GM23248 (cell line): Measurements from ENCODE around the gene LILRA5. TPM values are rescaled to one million over a fixed set of nuclear protein-coding genes. Genes with fewer than 3 reads are reported as not detected.

Experiments used
- DNase-seq: peaks from one replicate; pipeline ENCODE4 v3.0.0-alpha.2; 2015
- H2AFZ ChIP-seq: fragments of 200-600 bp; sonication (generic); 2 replicates; pipeline ENCODE4 v1.6.1; 2016; ENCODE audit warnings: antibody characterized with exemption
- H3F3A ChIP-seq: fragments of 200-600 bp; sonication (generic); 2 replicates; pipeline ENCODE4 v1.6.1; 2016; ENCODE audit warnings: mild to moderate bottlenecking, antibody characterized with exemption, mixed run types; ENCODE audit not compliant: insufficient read depth
- H3K27ac ChIP-seq: fragments of 200-600 bp; sonication (generic); 2 replicates; pipeline ENCODE4 v1.5.1; 2016; ENCODE audit warnings: mild to moderate bottlenecking
- H3K27me3 ChIP-seq: fragments of 200-600 bp; sonication (generic); replicated peaks from 2 replicates; pipeline ENCODE4 v1.6.1; 2016; ENCODE audit warnings: mild to moderate bottlenecking; ENCODE audit not compliant: insufficient read depth
- H3K36me3 ChIP-seq: fragments of 200-600 bp; sonication (generic); 2 replicates; pipeline ENCODE4 v1.6.1; 2016; ENCODE audit warnings: low read depth, mild to moderate bottlenecking
- H3K4me1 ChIP-seq: fragments of 200-600 bp; sonication (generic); 2 replicates; pipeline ENCODE4 v1.6.1; 2016; ENCODE audit warnings: mild to moderate bottlenecking; ENCODE audit not compliant: insufficient read depth
- H3K4me2 ChIP-seq: fragments of 200-600 bp; sonication (generic); one replicate; pipeline ENCODE4 v1.6.1; 2016; ENCODE audit warnings: mild to moderate bottlenecking; ENCODE audit not compliant: unreplicated experiment
- H3K4me3 ChIP-seq: fragments of 200-600 bp; sonication (generic); 2 replicates; pipeline ENCODE4 v1.5.1; 2016; ENCODE audit warnings: mild to moderate bottlenecking
- H3K79me2 ChIP-seq: fragments of 200-600 bp; sonication (generic); 2 replicates; pipeline ENCODE4 v1.6.1; 2016; ENCODE audit warnings: mild to moderate bottlenecking; ENCODE audit not compliant: insufficient read depth
- H3K9ac ChIP-seq: fragments of 200-600 bp; sonication (generic); 2 replicates; pipeline ENCODE4 v1.6.1; 2016; ENCODE audit warnings: mild to moderate bottlenecking
- H3K9me2 ChIP-seq: fragments of 200-600 bp; sonication (generic); 2 replicates; pipeline ENCODE4 v1.6.1; 2016; ENCODE audit warnings: mixed run types, mild to moderate bottlenecking, moderate library complexity; ENCODE audit not compliant: insufficient read depth
- H3K9me3 ChIP-seq: fragments of 200-600 bp; sonication (generic); one replicate; pipeline ENCODE4 v1.6.1; 2017; ENCODE audit warnings: low read depth
- H4K20me1 ChIP-seq: fragments of 200-600 bp; sonication (generic); 2 replicates; pipeline ENCODE4 v1.6.0; 2016; ENCODE audit not compliant: insufficient read depth
- EZH2 ChIP-seq: fragments of 200-600 bp; sonication (generic); IDR thresholded peaks from 2 replicates; pipeline ENCODE4 v1.6.1; 2018; ENCODE audit warnings: antibody characterized with exemption, mild to moderate bottlenecking; ENCODE audit not compliant: insufficient read depth, poor library complexity, severe bottlenecking
- EZH2phosphoT487 ChIP-seq: fragments of 200-600 bp; sonication (generic); IDR thresholded peaks from 2 replicates; pipeline ENCODE4 v1.6.1; 2018; ENCODE audit warnings: antibody characterized with exemption, moderate library complexity, mild to moderate bottlenecking, low read depth; ENCODE audit not compliant: insufficient read depth
- WGBS, 2 experiments: methylation state at CpG; one replicate each; pipeline ENCODE4 v1.1.6; 2015 to 2017; ENCODE audit warnings: low lambda C conversion rate in 2 of 2, low coverage in 1 of 2; ENCODE audit errors: missing lambda C conversion rate in 2 of 2; 5-methylcytosine and 5-hydroxymethylcytosine counted together
- in situ Hi-C: fragments of 300-500 bp; cut with MboI; formaldehyde crosslinking; loops from 2 replicates; pipeline ENCODE4 v1.15.0; 2020
- microRNA-seq: library from miRNA; unstranded; fragments of <30 nt; microRNA quantifications from one replicate; pipeline ENCODE4, GENCODE V29; 2016; ENCODE audit warnings: borderline number of aligned reads
- polyA plus RNA-seq: library from polyadenylated mRNA; unstranded; fragments of >200 nt; fragmentation: Nextera tagmentation; extraction: Ambion mirVana; gene quantifications from 2 replicates; pipeline ENCODE4 v1.2.1, GENCODE V29; 2016
- small RNA-seq: library from RNA; depleted of rRNA; stranded (forward); fragments of <200 nt; gene quantifications from one replicate; pipeline ENCODE3, GENCODE V24; 2014; ENCODE audit warnings: low read depth, low replicate concordance
- total RNA-seq: library from RNA; depleted of rRNA; stranded (reverse); fragments of >200 nt; shearing (Covaris generic); gene quantifications from 2 replicates; pipeline ENCODE4 v1.2.3, GENCODE V29; 2014; rRNA removed

Gene LILRA5
- total and polyA plus RNA-seq, 2 experiments from 2014 or later: not detected

- Histone ChIP-seq H3K9me3 (no peaks in the 10 kb centered on the region), H3K27me3 (peaks cover 32% of the 10 kb centered on the region), H3K4me3 (no peak within 1 kb of the TSS), H3K27ac (no peak within 1 kb of the TSS), H4K20me1 (no peaks in the 10 kb centered on the region), H3K4me1 (no peaks in the 10 kb centered on the region), H3K9ac (no peak within 1 kb of the TSS), H3K79me2 (no peaks in the 10 kb centered on the region), H3K9me2 (no peaks in the 10 kb centered on the region), H3K36me3 (no peaks in the 10 kb centered on the region), H2AFZ (no peak within 1 kb of the TSS), H3K4me2 (no peak within 1 kb of the TSS), H3F3A (no peaks in the 10 kb centered on the region)
- TF ChIP-seq EZH2phosphoT487 (no peak), EZH2 (no peak)
- in situ Hi-C loops: no loop called here
- no peak for DNase-seq
- 36 to 45% methylated on average over 9 of the region's 9 CpGs for WGBS, 2 experiments
Measured at GRCh38 chr19:54257116-54257480, 55.9 kb downstream of the LILRA5 start, which contains the start of gene LILRB5. Gene LILRB5, minus strand, starts transcription at chr19:54257273. Its CDS starts 80 bp downstream, at chr19:54257193.

Small RNAs within 50 kb of the gene (microRNA-seq; reads per million reads assigned to microRNA genes)
- not detected for gene MIR4752

Small RNAs within 50 kb of the gene (small RNA-seq; reads per million reads assigned to genes)
- gene AC245884.12 (not detected), gene MIR4752 (not detected), gene RNU6-1307P (not detected)

Other genes starting within 250 kb of the LILRA5 start
- not detected in 2 replicates for gene VSTM1, start 249.3 kb downstream of the LILRA5 start, total RNA-seq
- not detected in 2 replicates for gene VSTM1, start 249.3 kb downstream of the LILRA5 start, polyA plus RNA-seq
- not detected in 2 replicates for gene TARM1, start 231.8 kb downstream of the LILRA5 start, total RNA-seq
- not detected in 2 replicates for gene TARM1, start 231.8 kb downstream of the LILRA5 start, polyA plus RNA-seq
- 0.54 TPM in 1 of 2 replicates, not detected in the other for gene OSCAR, start 212.4 kb downstream of the LILRA5 start, total RNA-seq
- 2.2 and 2.9 TPM in 2 replicates for gene OSCAR, start 212.4 kb downstream of the LILRA5 start, polyA plus RNA-seq
- 15.1 TPM in 1 of 2 replicates, not detected in the other for gene NDUFA3, start 210.3 kb downstream of the LILRA5 start, total RNA-seq
- 198 and 210 TPM in 2 replicates for gene NDUFA3, start 210.3 kb downstream of the LILRA5 start, polyA plus RNA-seq
- 11.5 and 23.8 TPM in 2 replicates for gene TFPT, start 197.5 kb downstream of the LILRA5 start, total RNA-seq
- 29.6 and 30.0 TPM in 2 replicates for gene TFPT, start 197.5 kb downstream of the LILRA5 start, polyA plus RNA-seq
- gene PRPF31, start 197.4 kb downstream of the LILRA5 start, total RNA-seq: 38.4 and 43.9 TPM in 2 replicates
- gene PRPF31, start 197.4 kb downstream of the LILRA5 start, polyA plus RNA-seq: 78.6 and 81.8 TPM in 2 replicates
- gene CNOT3, start 175.4 kb downstream of the LILRA5 start, total RNA-seq: 8.9 and 12.6 TPM in 2 replicates
- 16.6 and 19.4 TPM in 2 replicates for gene CNOT3, start 175.4 kb downstream of the LILRA5 start, polyA plus RNA-seq
- gene LENG1, start 153.4 kb downstream of the LILRA5 start, total RNA-seq: 6.6 and 6.9 TPM in 2 replicates
- 10.2 and 10.9 TPM in 2 replicates for gene LENG1, start 153.4 kb downstream of the LILRA5 start, polyA plus RNA-seq
- gene TMC4, start 140.0 kb downstream of the LILRA5 start, total RNA-seq: not detected in 2 replicates
- 0.18 TPM in 1 of 2 replicates, not detected in the other for gene TMC4, start 140.0 kb downstream of the LILRA5 start, polyA plus RNA-seq
- gene MBOAT7, start 123.6 kb downstream of the LILRA5 start, total RNA-seq: 109 and 157 TPM in 2 replicates
- 133 and 144 TPM in 2 replicates for gene MBOAT7, start 123.6 kb downstream of the LILRA5 start, polyA plus RNA-seq
- 102 and 105 TPM in 2 replicates for gene TSEN34, start 121.9 kb downstream of the LILRA5 start, total RNA-seq
- gene TSEN34, start 121.9 kb downstream of the LILRA5 start, polyA plus RNA-seq: 90.0 TPM in 2 replicates
- gene RPS9, start 112.3 kb downstream of the LILRA5 start, total RNA-seq: 1,319 and 1,498 TPM in 2 replicates
- 395 and 404 TPM in 2 replicates for gene RPS9, start 112.3 kb downstream of the LILRA5 start, polyA plus RNA-seq
- not detected in 2 replicates for gene LILRB3, start 90.2 kb downstream of the LILRA5 start, total RNA-seq
- gene LILRB3, start 90.2 kb downstream of the LILRA5 start, polyA plus RNA-seq: 0.13 and 0.53 TPM in 2 replicates
- not detected in 2 replicates for gene LILRA6, start 70.4 kb downstream of the LILRA5 start, total RNA-seq
- not detected in 2 replicates for gene LILRA6, start 70.4 kb downstream of the LILRA5 start, polyA plus RNA-seq
- gene LILRB5, start 55.9 kb downstream of the LILRA5 start, total RNA-seq: not detected in 2 replicates
- not detected in 2 replicates for gene LILRB5, start 55.9 kb downstream of the LILRA5 start, polyA plus RNA-seq
- not detected in 2 replicates for gene LILRB2, start 32.1 kb downstream of the LILRA5 start, total RNA-seq
- gene LILRB2, start 32.1 kb downstream of the LILRA5 start, polyA plus RNA-seq: not detected in 2 replicates
- gene LILRA4, start 26.0 kb upstream of the LILRA5 start, total RNA-seq: not detected in 2 replicates
- gene LILRA4, start 26.0 kb upstream of the LILRA5 start, polyA plus RNA-seq: not detected in 2 replicates
- not detected in 2 replicates for gene LAIR1, start 51.8 kb upstream of the LILRA5 start, total RNA-seq
- not detected in 2 replicates for gene LAIR1, start 51.8 kb upstream of the LILRA5 start, polyA plus RNA-seq
- gene TTYH1, start 102.3 kb upstream of the LILRA5 start, total RNA-seq: not detected in 2 replicates
- gene TTYH1, start 102.3 kb upstream of the LILRA5 start, polyA plus RNA-seq: 0.05 TPM in 2 replicates
- gene LENG8, start 136.0 kb upstream of the LILRA5 start, total RNA-seq: 29.2 and 33.9 TPM in 2 replicates
- gene LENG8, start 136.0 kb upstream of the LILRA5 start, polyA plus RNA-seq: 34.7 and 45.5 TPM in 2 replicates
- 6.6 and 13.5 TPM in 2 replicates for gene LENG9, start 150.6 kb upstream of the LILRA5 start, total RNA-seq
- gene LENG9, start 150.6 kb upstream of the LILRA5 start, polyA plus RNA-seq: 0.30 and 0.41 TPM in 2 replicates
- 39.6 and 51.7 TPM in 2 replicates for gene CDC42EP5, start 160.1 kb upstream of the LILRA5 start, total RNA-seq
- gene CDC42EP5, start 160.1 kb upstream of the LILRA5 start, polyA plus RNA-seq: 4.4 and 5.2 TPM in 2 replicates
- not detected in 2 replicates for gene LAIR2, start 189.7 kb upstream of the LILRA5 start, total RNA-seq
- not detected in 2 replicates for gene LAIR2, start 189.7 kb upstream of the LILRA5 start, polyA plus RNA-seq